ENCODE measurements around the gene AGTPBP1. TPM values are rescaled to one million over a fixed set of nuclear protein-coding genes. Genes with fewer than 3 reads are reported as not detected.

AGTPBP1 gene
- total RNA-seq, 1 experiment from 2014 or later: 54.7 TPM

- H3K27ac Mint-ChIP-seq: peak overlapping the region; percentile 63
- ATAC-seq (no peak), DNase-seq (ENCODE audit: low spot score) (no peak)
- H3K27me3 Mint-ChIP-seq (ENCODE audit: low read depth): no peaks in the 10 kb centered on the region
- peaks cover 8% of the 10 kb centered on the region for H3K36me3 Mint-ChIP-seq
- ChIA-PET POLR2A (no interaction called here), CTCF (interaction anchor here (1.2 kb wide), 1 partner anchor 13 kb away, joined by 3 read pairs; no protein-coding TSS in a partner anchor)
- H3K4me3 Mint-ChIP-seq: no peak overlapping the region
- H3K4me1 Mint-ChIP-seq: peaks cover 38% of the 10 kb centered on the region
- TF ChIP-seq ZNF263 (CRISPR knock-in tag; IDR thresholded peaks at IDR 0.05; ENCODE audit: low read depth) (no peak), ZNF232 (CRISPR knock-in tag; IDR thresholded peaks at IDR 0.05) (no peak), FOXP1 (CRISPR knock-in tag; IDR thresholded peaks at IDR 0.05; ENCODE audit: borderline replicate concordance) (no peak), FOXK1 (CRISPR knock-in tag; IDR thresholded peaks at IDR 0.05) (no peak), SMAD4 (CRISPR knock-in tag; IDR thresholded peaks at IDR 0.05) (no peak), KAT7 (CRISPR knock-in tag; IDR thresholded peaks at IDR 0.05; ENCODE audit: borderline replicate concordance) (no peak), MLX (CRISPR knock-in tag; IDR thresholded peaks at IDR 0.05) (no peak), ATF3 (CRISPR knock-in tag; conservative IDR thresholded peaks at IDR 0.05) (no peak)
- H3K9me3 Mint-ChIP-seq: peaks cover 3% of the 10 kb centered on the region; the same call in 1 of the 2 replicates
These were observed 14.3 kb downstream of the AGTPBP1 start for GRCh38 chr9:85727500-85727899.

- Mint-ChIP-seq H3K4me1 (peaks cover 41% of the 10 kb centered on the region), H3K27me3 (ENCODE audit: low read depth) (no peaks in the 10 kb centered on the region), H3K27ac (no peak overlapping the region; the same call in 1 of the 2 replicates), H3K4me3 (no peak overlapping the region), H3K36me3 (peaks cover 15% of the 10 kb centered on the region), H3K9me3 (peaks cover 9% of the 10 kb centered on the region)
- TF ChIP-seq MLX (CRISPR knock-in tag; IDR thresholded peaks at IDR 0.05) (no peak), CDX4 (CRISPR knock-in tag; IDR thresholded peaks at IDR 0.05; ENCODE audit: borderline replicate concordance) (no peak), ESRRA (CRISPR knock-in tag; IDR thresholded peaks at IDR 0.05; ENCODE audit: borderline replicate concordance) (no peak), AR (CRISPR knock-in tag; IDR thresholded peaks at IDR 0.05) (no peak), ZNF416 (CRISPR knock-in tag; IDR thresholded peaks at IDR 0.05) (no peak), E2F5 (CRISPR knock-in tag; IDR thresholded peaks at IDR 0.05) (no peak), ZNF121 (CRISPR knock-in tag; IDR thresholded peaks at IDR 0.05) (no peak), KAT7 (CRISPR knock-in tag; IDR thresholded peaks at IDR 0.05; ENCODE audit: borderline replicate concordance) (no peak), USF2 (CRISPR knock-in tag; IDR thresholded peaks at IDR 0.05) (no peak), FOXK1 (CRISPR knock-in tag; IDR thresholded peaks at IDR 0.05) (no peak)
- CTCF ChIA-PET: interaction anchor here (1.2 kb wide), 1 partner anchor 14 kb away, joined by 3 read pairs; no protein-coding TSS in a partner anchor
- POLR2A ChIA-PET: no interaction called here
- ATAC-seq (no peak), DNase-seq (ENCODE audit: low spot score) (no peak)
These were observed 15.0 kb downstream of the AGTPBP1 start for GRCh38 chr9:85726737-85727136.
